ENCODE measurements around the gene HNRNPH3.
A peak's percentile ranks its signal among the peaks of the same experiment; 100 is the strongest.

Gene HNRNPH3

GRCh38 chr10:68331455-68332258 is at the start of gene HNRNPH3:
HNRNPH3 (plus strand) TSS chr10:68332064; CDS start chr10:68337222, 5,158 bp downstream.
- Mint-ChIP-seq H3K36me3 (ENCODE audit: low read depth) (peaks cover 10% of the 10 kb centered on the region), H3K27me3 (ENCODE audit: low read depth, poor library complexity) (peaks cover 4% of the 10 kb centered on the region), H3K4me1 (peaks cover 55% of the 10 kb centered on the region), H3K4me3 (peak within 1 kb of the TSS; percentile 98), H3K9me3 (no peaks in the 10 kb centered on the region), H3K27ac (peak within 1 kb of the TSS; percentile 100)
- no peak for TF ChIP-seq CTCF (IDR thresholded peaks at IDR 0.05)
- peak; percentile 99 for DNase-seq

- Mint-ChIP-seq H3K4me3 (peak overlapping the region; percentile 37), H3K9me3 (peaks cover 13% of the 10 kb centered on the region), H3K27ac (peak overlapping the region; percentile 99), H3K27me3 (ENCODE audit: low read depth, poor library complexity) (no peaks in the 10 kb centered on the region), H3K36me3 (ENCODE audit: low read depth) (peaks cover 11% of the 10 kb centered on the region), H3K4me1 (peaks cover 52% of the 10 kb centered on the region)
- no peak for DNase-seq
- TF ChIP-seq CTCF (IDR thresholded peaks at IDR 0.05): no peak
Measured at GRCh38 chr10:68284062-68285001, 47.5 kb upstream of the HNRNPH3 start.

GRCh38 chr10:68288717-68289116 is 43.1 kb upstream of the HNRNPH3 start:
- TF ChIP-seq CTCF (IDR thresholded peaks at IDR 0.05): no peak
- Mint-ChIP-seq H3K4me1 (peaks cover 45% of the 10 kb centered on the region), H3K36me3 (ENCODE audit: low read depth) (no peaks in the 10 kb centered on the region), H3K27me3 (ENCODE audit: low read depth, poor library complexity) (peaks cover 4% of the 10 kb centered on the region), H3K4me3 (peak overlapping the region; percentile 9), H3K27ac (peak overlapping the region; percentile 67), H3K9me3 (no peaks in the 10 kb centered on the region)
- DNase-seq: no peak

- no peak for DNase-seq
- no peak overlapping the region for H3K4me3 Mint-ChIP-seq
- no peaks in the 10 kb centered on the region for H3K9me3 Mint-ChIP-seq
- peaks cover 4% of the 10 kb centered on the region for H3K27me3 Mint-ChIP-seq (ENCODE audit: low read depth, poor library complexity)
- peaks cover 5% of the 10 kb centered on the region for H3K36me3 Mint-ChIP-seq (ENCODE audit: low read depth)
- H3K4me1 Mint-ChIP-seq: peaks cover 27% of the 10 kb centered on the region
- no peak overlapping the region for H3K27ac Mint-ChIP-seq
- TF ChIP-seq CTCF (IDR thresholded peaks at IDR 0.05): no peak
Measured at GRCh38 chr10:68290736-68291135, 41.1 kb upstream of the HNRNPH3 start.

GRCh38 chr10:68296843-68297663 is 34.8 kb upstream of the HNRNPH3 start:
- no peak overlapping the region for H3K27ac Mint-ChIP-seq
- peaks cover 5% of the 10 kb centered on the region for H3K36me3 Mint-ChIP-seq (ENCODE audit: low read depth)
- H3K9me3 Mint-ChIP-seq: no peaks in the 10 kb centered on the region
- no peak for TF ChIP-seq CTCF (IDR thresholded peaks at IDR 0.05)
- H3K4me1 Mint-ChIP-seq: peaks cover 10% of the 10 kb centered on the region
- H3K27me3 Mint-ChIP-seq (ENCODE audit: low read depth, poor library complexity): peaks cover 4% of the 10 kb centered on the region
- DNase-seq: no peak
- H3K4me3 Mint-ChIP-seq: no peak overlapping the region

All from nephron progenitor cell (in vitro differentiated cells).